OCI-LY1 (cell line): ENCODE data around the gene CD79B.

Experiments
- H2AFZ ChIP-seq: fragments of 200-600 bp; sonication (generic), shearing (Covaris generic); 2 replicates; pipeline ENCODE4 v1.6.0; 2014; ENCODE audit warnings: antibody characterized with exemption, mild to moderate bottlenecking, low read length
- H3F3A ChIP-seq: fragments of 200-600 bp; sonication (generic), shearing (Covaris generic); 2 replicates; pipeline ENCODE4 v1.6.0; 2014; ENCODE audit warnings: mild to moderate bottlenecking, antibody characterized with exemption, low read length, moderate library complexity; ENCODE audit not compliant: insufficient read depth
- H3K27ac ChIP-seq: fragments of 200-600 bp; sonication (generic); 2 replicates; pipeline ENCODE4 v1.5.1; 2014; ENCODE audit warnings: low read length, mixed run types, mild to moderate bottlenecking, low read depth; ENCODE audit not compliant: poor library complexity, severe bottlenecking
- H3K27me3 ChIP-seq: fragments of 200-600 bp; sonication (generic); 2 replicates; pipeline ENCODE4 v1.6.0; 2014; ENCODE audit warnings: antibody characterized with exemption, mild to moderate bottlenecking, low read length, moderate library complexity; ENCODE audit not compliant: insufficient read depth
- H3K36me3 ChIP-seq: fragments of 200-600 bp; sonication (generic); 2 replicates; pipeline ENCODE4 v1.6.1; 2014; ENCODE audit warnings: mild to moderate bottlenecking, antibody characterized with exemption, low read length, moderate library complexity, mixed read lengths; ENCODE audit not compliant: insufficient read depth
- H3K4me1 ChIP-seq: fragments of 200-600 bp; sonication (generic); 2 replicates; pipeline ENCODE4 v1.5.1; 2014; ENCODE audit warnings: mild to moderate bottlenecking, low read length, moderate library complexity; ENCODE audit not compliant: insufficient read depth, severe bottlenecking
- H3K4me2 ChIP-seq: fragments of 200-600 bp; sonication (generic), shearing (Covaris generic); 2 replicates; pipeline ENCODE4 v1.6.1; 2014; ENCODE audit warnings: low read length
- H3K4me3 ChIP-seq: fragments of 200-600 bp; sonication (generic); 2 replicates; pipeline ENCODE4 v1.5.1; 2014; ENCODE audit warnings: low read length, low read depth, mild to moderate bottlenecking, mixed read lengths; ENCODE audit not compliant: poor library complexity, severe bottlenecking
- H3K79me2 ChIP-seq: fragments of 200-600 bp; shearing (Covaris generic); 2 replicates; pipeline ENCODE4 v1.6.1; 2016; ENCODE audit warnings: mixed run types, low read length, mixed read lengths; ENCODE audit not compliant: insufficient read depth
- H3K9ac ChIP-seq: fragments of 200-600 bp; sonication (generic), shearing (Covaris generic); 2 replicates; pipeline ENCODE4 v1.6.1; 2014; ENCODE audit warnings: mild to moderate bottlenecking, low read length, mixed read lengths
- H3K9me2 ChIP-seq: fragments of 200-600 bp; sonication (generic), shearing (Covaris generic); 2 replicates; pipeline ENCODE4 v1.6.1; 2014; ENCODE audit warnings: low read depth, mild to moderate bottlenecking, low read length, mixed read lengths
- H3K9me3 ChIP-seq: fragments of 200-600 bp; shearing (Covaris generic); 2 replicates; pipeline ENCODE4 v1.6.1; 2014; ENCODE audit warnings: low read length, mixed read lengths
- H4K20me1 ChIP-seq: fragments of 200-600 bp; sonication (generic), shearing (Covaris generic); 2 replicates; pipeline ENCODE4 v1.6.0; 2016; ENCODE audit warnings: mild to moderate bottlenecking, low read length; ENCODE audit not compliant: insufficient read depth
- CTCF ChIP-seq: fragments of 200-600 bp; sonication (generic), shearing (Covaris generic); IDR thresholded peaks from 2 replicates; pipeline ENCODE4 v1.5.1; 2017; ENCODE audit warnings: mild to moderate bottlenecking, antibody characterized with exemption, low read length, moderate library complexity, mixed read lengths
- EZH2 ChIP-seq: fragments of 200-600 bp; sonication (generic), shearing (Covaris generic); IDR thresholded peaks from 2 replicates; pipeline ENCODE4 v1.8.0; 2017; ENCODE audit warnings: borderline replicate concordance, mixed run types, mild to moderate bottlenecking, antibody characterized with exemption, low read length, moderate library complexity, mixed read lengths

Gene CD79B

GRCh38 chr17:63954402-63955063, 22.4 kb upstream of the CD79B start:
- no peaks in the 10 kb centered on the region for H3K9me2 ChIP-seq
- H3K4me1 ChIP-seq: peaks cover 43% of the 10 kb centered on the region
- H3K9me3 ChIP-seq: no peaks in the 10 kb centered on the region
- peak overlapping the region; percentile 28 for H3K4me3 ChIP-seq
- peak overlapping the region; percentile 61 for H3K9ac ChIP-seq
- no peaks in the 10 kb centered on the region for H3K27me3 ChIP-seq
- H3K79me2 ChIP-seq: no peaks in the 10 kb centered on the region
- H3K36me3 ChIP-seq: no peaks in the 10 kb centered on the region
- H3K4me2 ChIP-seq: peak overlapping the region; percentile 60
- TF ChIP-seq CTCF (peak; percentile 44; the same call in 1 of the 2 replicates), EZH2 (no peak)
- peak overlapping the region; percentile 97 for H3K27ac ChIP-seq
- H4K20me1 ChIP-seq: no peaks in the 10 kb centered on the region
- H2AFZ ChIP-seq: no peak overlapping the region
- H3F3A ChIP-seq: no peaks in the 10 kb centered on the region

DNA sequence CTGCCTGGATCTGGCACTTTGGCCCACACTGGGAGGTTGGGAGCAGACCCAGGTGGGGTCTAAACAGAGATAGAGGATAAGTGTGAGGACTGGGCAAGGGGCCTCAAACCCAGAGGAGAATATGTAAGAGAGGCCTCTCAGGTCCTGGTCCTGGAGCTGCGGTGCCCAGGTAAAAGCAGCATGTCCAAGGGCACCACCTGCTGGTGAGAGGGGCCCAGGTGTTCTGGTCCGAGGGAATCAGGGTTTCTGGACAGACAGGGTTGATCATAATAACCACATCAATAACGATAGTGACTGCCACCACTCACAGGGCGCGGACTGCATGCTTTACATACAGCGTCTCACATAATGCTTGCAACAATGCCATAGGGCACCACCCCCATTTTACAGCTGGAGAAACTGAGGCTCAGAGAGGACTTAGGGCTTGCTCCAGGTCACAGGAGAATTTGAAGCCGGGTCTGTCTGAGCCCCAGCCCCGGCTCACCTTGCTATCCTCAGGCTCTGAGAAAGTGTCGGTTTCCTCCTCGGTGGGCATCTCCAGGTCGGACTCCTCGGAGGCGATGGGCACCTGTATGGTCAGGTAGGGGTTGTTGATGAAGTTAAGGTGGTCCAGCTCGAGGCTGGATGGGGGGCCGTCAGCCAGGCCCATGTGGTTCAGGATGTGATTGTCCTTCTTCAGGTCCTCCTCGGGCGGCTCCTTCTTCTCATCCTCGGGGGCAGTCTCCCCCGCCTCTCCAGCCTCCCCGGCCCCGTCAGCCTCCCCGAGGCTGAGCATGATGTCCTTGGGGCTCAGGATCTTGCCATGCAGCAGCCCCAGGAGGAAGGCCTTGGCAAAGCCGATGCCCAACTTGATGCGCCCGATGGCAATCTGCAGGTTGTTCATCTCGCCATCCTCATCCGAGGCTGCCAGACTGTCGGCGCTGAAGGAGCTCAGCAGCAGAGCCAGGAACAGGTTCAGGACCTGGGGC, 19.1 kb upstream of the CD79B start:
- H3K9me2 ChIP-seq: no peaks in the 10 kb centered on the region
- no peak overlapping the region for H3K4me3 ChIP-seq
- no peak overlapping the region for H3K27ac ChIP-seq
- H3F3A ChIP-seq: no peaks in the 10 kb centered on the region
- H3K9ac ChIP-seq: no peak overlapping the region; the same call in 1 of the 2 replicates
- TF ChIP-seq EZH2: no peak
- TF ChIP-seq CTCF: peak; percentile 91
- H3K36me3 ChIP-seq: no peaks in the 10 kb centered on the region
- H4K20me1 ChIP-seq: no peaks in the 10 kb centered on the region
- peaks cover 58% of the 10 kb centered on the region for H3K4me1 ChIP-seq
- no peaks in the 10 kb centered on the region for H3K9me3 ChIP-seq
- no peaks in the 10 kb centered on the region for H3K79me2 ChIP-seq
- no peaks in the 10 kb centered on the region for H3K27me3 ChIP-seq
- H2AFZ ChIP-seq: no peak overlapping the region
- H3K4me2 ChIP-seq: no peak overlapping the region; the same call in 1 of the 2 replicates

- Histone ChIP-seq H3K9me2 (no peaks in the 10 kb centered on the region), H3K27me3 (no peaks in the 10 kb centered on the region)
Measured at GRCh38 chr17:63949576-63950250, 17.6 kb upstream of the CD79B start.

More at GRCh38 chr17:63949576-63950250, 17.6 kb upstream of the CD79B start:
- H2AFZ ChIP-seq: no peak overlapping the region
- TF ChIP-seq EZH2 (no peak), CTCF (peak; percentile 46; the same call in 1 of the 2 replicates)
- H3K4me2 ChIP-seq: no peak overlapping the region
- H3K4me3 ChIP-seq: no peak overlapping the region
- no peaks in the 10 kb centered on the region for H3K9me3 ChIP-seq
- no peaks in the 10 kb centered on the region for H4K20me1 ChIP-seq
- no peaks in the 10 kb centered on the region for H3F3A ChIP-seq
- H3K27ac ChIP-seq: no peak overlapping the region
- H3K36me3 ChIP-seq: no peaks in the 10 kb centered on the region
- H3K9ac ChIP-seq: no peak overlapping the region
- no peaks in the 10 kb centered on the region for H3K79me2 ChIP-seq
- peaks cover 65% of the 10 kb centered on the region for H3K4me1 ChIP-seq
